H9 (cell line): ENCODE results near the gene NRXN3. TPM values are rescaled to one million over a fixed set of nuclear protein-coding genes. Genes with fewer than 3 reads are reported as not detected.

Source experiments
- DNase-seq: peaks from one replicate; pipeline ENCODE4 v3.0.0-alpha.2; 2017
- H2AFZ ChIP-seq: one replicate; pipeline ENCODE4 v1.6.1; 2013; ENCODE audit warnings: mild to moderate bottlenecking, low read length, control low read depth, moderate library complexity
- H2AK5ac ChIP-seq: 2 replicates; pipeline ENCODE4 v1.6.1; 2013; ENCODE audit warnings: low read length, control low read depth, mixed read lengths; ENCODE audit not compliant: insufficient read length
- H2BK120ac ChIP-seq: one replicate; pipeline ENCODE4 v1.6.1; 2013; ENCODE audit warnings: low read depth, mild to moderate bottlenecking, low read length, control low read depth, inconsistent platforms; ENCODE audit not compliant: poor library complexity, severe bottlenecking
- H2BK12ac ChIP-seq: 2 replicates; pipeline ENCODE4 v1.6.1; 2013; ENCODE audit warnings: low read length, control low read depth, mixed read lengths, low read depth; ENCODE audit not compliant: insufficient read length
- H2BK15ac ChIP-seq: 2 replicates; pipeline ENCODE4 v1.6.1; 2013; ENCODE audit warnings: low read depth, low read length, control low read depth
- H2BK20ac ChIP-seq: one replicate; pipeline ENCODE4 v1.6.1; 2013; ENCODE audit warnings: low read depth, mild to moderate bottlenecking, low read length, control low read depth, inconsistent platforms; ENCODE audit not compliant: poor library complexity, severe bottlenecking
- H2BK5ac ChIP-seq: 2 replicates; pipeline ENCODE4 v1.6.1; 2013; ENCODE audit warnings: low read length, control low read depth, mixed read lengths; ENCODE audit not compliant: insufficient read length
- H3K14ac ChIP-seq: 2 replicates; pipeline ENCODE4 v1.6.1; 2013; ENCODE audit warnings: low read length, control low read depth; ENCODE audit not compliant: insufficient read depth
- H3K18ac ChIP-seq: 2 replicates; pipeline ENCODE4 v1.6.1; 2013; ENCODE audit warnings: low read depth, mild to moderate bottlenecking, mixed read lengths, low read length, control low read depth; ENCODE audit not compliant: insufficient read length
- H3K23ac ChIP-seq: 2 replicates; pipeline ENCODE4 v1.6.1; 2013; ENCODE audit warnings: low read length, control low read depth, mixed read lengths, low read depth; ENCODE audit not compliant: insufficient read length
- H3K23me2 ChIP-seq: 2 replicates; pipeline ENCODE4 v1.6.1; 2013; ENCODE audit warnings: low read depth, mild to moderate bottlenecking, mixed read lengths, low read length, control low read depth; ENCODE audit not compliant: insufficient read length, poor library complexity, severe bottlenecking
- H3K27ac ChIP-seq: 2 replicates; pipeline ENCODE4 v1.5.1; 2013; ENCODE audit warnings: low read length, control low read depth, mixed read lengths, low read depth; ENCODE audit not compliant: insufficient read length
- H3K27me3 ChIP-seq: 2 replicates; pipeline ENCODE4 v1.6.1; 2013; ENCODE audit warnings: low read length, control low read depth, inconsistent platforms; ENCODE audit not compliant: insufficient read depth
- H3K4ac ChIP-seq: 2 replicates; pipeline ENCODE4 v1.6.1; 2013; ENCODE audit warnings: low read depth, mild to moderate bottlenecking, control low read depth, inconsistent platforms, low read length, moderate library complexity
- H3K4me1 ChIP-seq: 2 replicates; pipeline ENCODE4 v1.6.1; 2013; ENCODE audit warnings: low read length, control low read depth, inconsistent platforms; ENCODE audit not compliant: insufficient read depth
- H3K4me2 ChIP-seq: 2 replicates; pipeline ENCODE4 v1.6.1; 2013; ENCODE audit warnings: low read length, control low read depth, mixed read lengths; ENCODE audit not compliant: insufficient read length, insufficient read depth
- H3K56ac ChIP-seq: 2 replicates; pipeline ENCODE4 v1.6.1; 2013; ENCODE audit warnings: low read depth, mild to moderate bottlenecking, mixed read lengths, low read length, control low read depth; ENCODE audit not compliant: insufficient read length
- H3K79me1 ChIP-seq: 2 replicates; pipeline ENCODE4 v1.6.1; 2013; ENCODE audit warnings: low read depth, mild to moderate bottlenecking, moderate library complexity, low read length, control low read depth, inconsistent platforms; ENCODE audit not compliant: insufficient read depth, poor library complexity, severe bottlenecking
- H3K79me2 ChIP-seq: 2 replicates; pipeline ENCODE4 v1.6.1; 2013; ENCODE audit warnings: low read length, control low read depth, inconsistent platforms; ENCODE audit not compliant: insufficient read depth
- H3K9ac ChIP-seq: 2 replicates; pipeline ENCODE4 v1.6.1; 2013; ENCODE audit warnings: low read length, control low read depth, mixed read lengths; ENCODE audit not compliant: insufficient read length; ENCODE audit errors: extremely low read depth
- H3K9me3 ChIP-seq: one replicate; pipeline ENCODE4 v1.6.1; 2013; ENCODE audit warnings: low read depth, low read length, inconsistent platforms; ENCODE audit not compliant: control insufficient read depth
- H3T11ph ChIP-seq: one replicate; pipeline ENCODE4 v1.6.1; 2013; ENCODE audit warnings: mild to moderate bottlenecking, low read length, control low read depth, inconsistent platforms
- H4K20me1 ChIP-seq: one replicate; pipeline ENCODE4 v1.6.1; 2013; ENCODE audit not compliant: control insufficient read depth, insufficient read length, insufficient read depth
- H4K5ac ChIP-seq: 2 replicates; pipeline ENCODE4 v1.6.1; 2013; ENCODE audit warnings: low read depth, mild to moderate bottlenecking, mixed read lengths, low read length, control low read depth; ENCODE audit not compliant: insufficient read length
- H4K8ac ChIP-seq: replicated peaks from 2 replicates; pipeline ENCODE4 v1.6.1; 2013; ENCODE audit warnings: low read length, control low read depth, mixed read lengths, low read depth; ENCODE audit not compliant: insufficient read length
- H4K91ac ChIP-seq: 2 replicates; pipeline ENCODE4 v1.6.1; 2013; ENCODE audit warnings: low read depth, mild to moderate bottlenecking, moderate library complexity, mixed read lengths, low read length, control low read depth; ENCODE audit not compliant: insufficient read length
- H3K27ac Mint-ChIP-seq, 3 experiments: 2 replicates in 2 of 3; 3 replicates in 1 of 3; pipeline ENCODE4 v1.8.0; 2020 to 2021; ENCODE audit warnings: mixed read lengths in 3 of 3, mild to moderate bottlenecking in 1 of 3, moderate library complexity in 1 of 3
- H3K27me3 Mint-ChIP-seq: 2 replicates; pipeline ENCODE4 v1.8.0; 2021; ENCODE audit warnings: low read depth, mild to moderate bottlenecking, moderate library complexity, mixed read lengths
- H3K36me3 Mint-ChIP-seq, 3 experiments: 2 replicates in 2 of 3; 3 replicates in 1 of 3; pipeline ENCODE4 v1.8.0; 2020 to 2021; ENCODE audit warnings: low read depth in 3 of 3, mixed read lengths in 3 of 3; ENCODE audit not compliant: insufficient read depth in 1 of 3
- H3K4me1 Mint-ChIP-seq, 2 experiments: 2 replicates each; pipeline ENCODE4 v1.8.0; 2020; ENCODE audit warnings: mixed read lengths in 2 of 2
- H3K4me3 Mint-ChIP-seq, 2 experiments: 2 replicates in 1 of 2; 3 replicates in 1 of 2; pipeline ENCODE4 v1.8.0; 2020 to 2021; ENCODE audit warnings: mild to moderate bottlenecking in 2 of 2, mixed read lengths in 2 of 2, moderate library complexity in 1 of 2
- H3K9me3 Mint-ChIP-seq, 2 experiments: 2 replicates in 1 of 2; 3 replicates in 1 of 2; pipeline ENCODE4 v1.8.0; 2020; ENCODE audit warnings: mild to moderate bottlenecking in 2 of 2, mixed read lengths in 2 of 2, moderate library complexity in 1 of 2
- WGBS: extraction: QIAGEN DNeasy Blood & Tissue Kit; methylation state at CpG from one replicate; pipeline ENCODE4 v1.1.7; 2013; ENCODE audit warnings: missing lambda C conversion rate, low lambda C conversion rate, mixed read lengths; ENCODE audit not compliant: insufficient read length; ENCODE audit errors: extremely low coverage; 5-methylcytosine and 5-hydroxymethylcytosine counted together
- total RNA-seq: library from RNA; stranded (reverse); gene quantifications from 2 replicates; pipeline ENCODE4 v1.2.1, GENCODE V29; 2021
- TF ChIP-seq, protein P1 (sequence below): fragments of 200-600 bp; sonication (generic); conservative IDR thresholded peaks from 3 replicates; pipeline ENCODE4 v1.8.0; 2021; ENCODE audit warnings: antibody characterized with exemption, mild to moderate bottlenecking

Gene NRXN3
- total RNA-seq, 1 experiment from 2014 or later, result 1.8 TPM

GRCh38 chr14:79177106-79177505 lies 1006.9 kb downstream of the NRXN3 start:
- H3K9ac ChIP-seq, result no peak overlapping the region

More at GRCh38 chr14:79177106-79177505, 1006.9 kb downstream of the NRXN3 start:
- H3K9me3 Mint-ChIP-seq, result no peaks in the 10 kb centered on the region
- no peaks in the 10 kb centered on the region for H4K20me1 ChIP-seq
- no peak overlapping the region for H3K27ac Mint-ChIP-seq
- no peak overlapping the region for H3K4me3 Mint-ChIP-seq
- TF ChIP-seq, protein P1, sequence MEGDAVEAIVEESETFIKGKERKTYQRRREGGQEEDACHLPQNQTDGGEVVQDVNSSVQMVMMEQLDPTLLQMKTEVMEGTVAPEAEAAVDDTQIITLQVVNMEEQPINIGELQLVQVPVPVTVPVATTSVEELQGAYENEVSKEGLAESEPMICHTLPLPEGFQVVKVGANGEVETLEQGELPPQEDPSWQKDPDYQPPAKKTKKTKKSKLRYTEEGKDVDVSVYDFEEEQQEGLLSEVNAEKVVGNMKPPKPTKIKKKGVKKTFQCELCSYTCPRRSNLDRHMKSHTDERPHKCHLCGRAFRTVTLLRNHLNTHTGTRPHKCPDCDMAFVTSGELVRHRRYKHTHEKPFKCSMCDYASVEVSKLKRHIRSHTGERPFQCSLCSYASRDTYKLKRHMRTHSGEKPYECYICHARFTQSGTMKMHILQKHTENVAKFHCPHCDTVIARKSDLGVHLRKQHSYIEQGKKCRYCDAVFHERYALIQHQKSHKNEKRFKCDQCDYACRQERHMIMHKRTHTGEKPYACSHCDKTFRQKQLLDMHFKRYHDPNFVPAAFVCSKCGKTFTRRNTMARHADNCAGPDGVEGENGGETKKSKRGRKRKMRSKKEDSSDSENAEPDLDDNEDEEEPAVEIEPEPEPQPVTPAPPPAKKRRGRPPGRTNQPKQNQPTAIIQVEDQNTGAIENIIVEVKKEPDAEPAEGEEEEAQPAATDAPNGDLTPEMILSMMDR, result no peak
- no peaks in the 10 kb centered on the region for H3K79me1 ChIP-seq
- H2BK12ac ChIP-seq, result no peak overlapping the region
- no peak overlapping the region for H2BK20ac ChIP-seq
- no peak for DNase-seq
- H3K27me3 Mint-ChIP-seq, result no peaks in the 10 kb centered on the region; the same call in 1 of the 2 replicates
- H3K4ac ChIP-seq, result no peak overlapping the region
- no peak overlapping the region for H3K18ac ChIP-seq
- no peak overlapping the region for H2BK15ac ChIP-seq
- H3K9me3 ChIP-seq, result no peaks in the 10 kb centered on the region
- no peak overlapping the region for H2BK5ac ChIP-seq
- H4K91ac ChIP-seq, result no peak overlapping the region
- H3T11ph ChIP-seq, result no peak overlapping the region
- no peaks in the 10 kb centered on the region for H3K4me1 ChIP-seq
- H3K23me2 ChIP-seq, result no peaks in the 10 kb centered on the region
- H3K27me3 ChIP-seq, result no peaks in the 10 kb centered on the region
- H3K23ac ChIP-seq, result no peak overlapping the region
- H2AFZ ChIP-seq, result no peak overlapping the region
- no peak overlapping the region for H4K8ac ChIP-seq
- H3K36me3 Mint-ChIP-seq, result no peaks in the 10 kb centered on the region
- no CpG with 5 or more reads among the region's 4 CpGs for WGBS
- no peak overlapping the region for H2AK5ac ChIP-seq
- H3K56ac ChIP-seq, result no peak overlapping the region
- no peak overlapping the region for H3K27ac ChIP-seq
- H3K4me1 Mint-ChIP-seq, result peaks cover 5 to 6% of the 10 kb centered on the region in 2 experiments; a peak in 3 of 4 replicates
- H3K4me2 ChIP-seq, result no peak overlapping the region
- no peak overlapping the region for H4K5ac ChIP-seq
- H2BK120ac ChIP-seq, result no peak overlapping the region
- H3K14ac ChIP-seq, result no peak overlapping the region
- H3K79me2 ChIP-seq, result no peaks in the 10 kb centered on the region
